Prostate gland (tissue), 2 donors: ENCODE data around the gene HSCB. TPM values are rescaled to one million over a fixed set of nuclear protein-coding genes. Genes with fewer than 3 reads are reported as not detected.

Source experiments
- DNase-seq: peaks from one replicate; pipeline ENCODE4 v3.0.0-alpha.2; 2019; ENCODE audit warnings: low spot score
- H3K27ac ChIP-seq, 2 donors: fragments of 200-600 bp; sonication (generic); 2 replicates each; pipeline ENCODE4 v1.5.1; 2017 to 2019
- H3K27me3 ChIP-seq: fragments of 200-600 bp; sonication (generic); replicated peaks from 2 replicates; pipeline ENCODE4 v1.5.1; 2019; ENCODE audit not compliant: insufficient read depth
- H3K36me3 ChIP-seq, 2 donors: fragments of 200-600 bp; sonication (generic); 1 replicate in 1 of 2; 2 replicates in 1 of 2; pipeline versions ENCODE4 v1.5.1 to v1.8.1; 2017 to 2019
- H3K4me1 ChIP-seq: fragments of 200-600 bp; sonication (generic); replicated peaks from 2 replicates; pipeline ENCODE4 v1.5.1; 2019
- H3K4me3 ChIP-seq, 2 donors: fragments of 200-600 bp; sonication (generic); 2 replicates each; pipeline ENCODE4 v1.5.1; 2017 to 2019
- H3K9me3 ChIP-seq: fragments of 200-600 bp; sonication (generic); 2 replicates; pipeline ENCODE4 v1.5.1; 2017
- CTCF ChIP-seq, 4 experiments: fragments of 200-600 bp in 2 of 4; fragments of 450-650 bp in 2 of 4; sonication (generic) in 2 of 4; IDR thresholded peaks; 1 replicate in 3 of 4; 2 replicates in 1 of 4; pipeline ENCODE4 v1.5.1; 2016 to 2019; ENCODE audit warnings: antibody characterized with exemption in 4 of 4, mild to moderate bottlenecking in 2 of 4, moderate library complexity in 2 of 4
- POLR2A ChIP-seq: fragments of 450-650 bp; IDR thresholded peaks from one replicate; pipeline ENCODE4 v1.6.1; 2016; ENCODE audit warnings: antibody characterized with exemption, mild to moderate bottlenecking
- POLR2AphosphoS5 ChIP-seq: sonication (generic); formaldehyde crosslinking; IDR thresholded peaks from one replicate; pipeline ENCODE4 v1.6.1; 2017; ENCODE audit warnings: antibody characterized with exemption
- WGBS: methylation state at CpG from one replicate; pipeline ENCODE4 v1.1.5; 2018; 5-methylcytosine and 5-hydroxymethylcytosine counted together
- intact Hi-C: fragments of 100-400 bp; cut with DNase I; formaldehyde crosslinking; loops from one replicate; pipeline ENCODE4 v1.14.2; 2022
- total RNA-seq, 2 donors: library from RNA; depleted of rRNA; stranded (reverse); fragments of >200 nt; gene quantifications; one replicate each; pipeline ENCODE4 v1.1.0, GENCODE V29; 2016

The HSCB gene
- total RNA-seq, 2 donors from 2014 or later: 27.9 to 39.5 TPM

- H3K4me1 ChIP-seq: no peaks in the 10 kb centered on the region
- no peak overlapping the region for H3K27ac ChIP-seq
- intact Hi-C loops: loop anchor here (10.0 kb wide), 1 partner anchor 109 kb away; no protein-coding TSS in a partner anchor
- no peak for DNase-seq
- H3K4me3 ChIP-seq: no peak overlapping the region
- H3K36me3 ChIP-seq: no peaks in the 10 kb centered on the region
- 85% methylated on average over 2 of the region's 2 CpGs for WGBS
- H3K27me3 ChIP-seq: no peaks in the 10 kb centered on the region
- TF ChIP-seq POLR2AphosphoS5 (no peak), CTCF (IDR thresholded peaks at IDR 0.05) (no peak), POLR2A (no peak)
- no peaks in the 10 kb centered on the region for H3K9me3 ChIP-seq
These were observed 27.7 kb upstream of the HSCB start for GRCh38 chr22:28714043-28714628.

- H3K4me1 ChIP-seq: no peaks in the 10 kb centered on the region
- intact Hi-C loops: loop anchor here (10.0 kb wide), 1 partner anchor 111 kb away; no protein-coding TSS in a partner anchor
- no peak overlapping the region for H3K4me3 ChIP-seq
- H3K27ac ChIP-seq: no peak overlapping the region
- H3K36me3 ChIP-seq: no peaks in the 10 kb centered on the region
- no peak for DNase-seq
- H3K9me3 ChIP-seq: no peaks in the 10 kb centered on the region
- TF ChIP-seq POLR2A (no peak), CTCF (IDR thresholded peaks at IDR 0.05) (no peak), POLR2AphosphoS5 (no peak)
- no peaks in the 10 kb centered on the region for H3K27me3 ChIP-seq
- 95% methylated on average over 7 of the region's 7 CpGs for WGBS
These were observed 26.2 kb upstream of the HSCB start for GRCh38 chr22:28715611-28716010.

GRCh38 chr22:28716686-28717085 lies 25.2 kb upstream of the HSCB start:
- Histone ChIP-seq H3K27ac (no peak overlapping the region), H3K4me3 (no peak overlapping the region), H3K27me3 (no peaks in the 10 kb centered on the region), H3K36me3 (no peaks in the 10 kb centered on the region), H3K9me3 (no peaks in the 10 kb centered on the region), H3K4me1 (no peaks in the 10 kb centered on the region)
- 99% methylated on average over 3 of the region's 3 CpGs for WGBS
- TF ChIP-seq POLR2A (no peak), CTCF (IDR thresholded peaks at IDR 0.05) (no peak), POLR2AphosphoS5 (no peak)
- DNase-seq: no peak
- intact Hi-C loops: loop anchor here (10.0 kb wide), 1 partner anchor 112 kb away; no protein-coding TSS in a partner anchor

- Histone ChIP-seq H3K36me3 (no peaks in the 10 kb centered on the region), H3K27me3 (no peaks in the 10 kb centered on the region), H3K4me1 (no peaks in the 10 kb centered on the region), H3K9me3 (no peaks in the 10 kb centered on the region), H3K4me3 (no peak overlapping the region), H3K27ac (no peak overlapping the region)
- TF ChIP-seq CTCF (IDR thresholded peaks at IDR 0.05): no peak
- intact Hi-C loops: loop anchor here (10.0 kb wide), 1 partner anchor 113 kb away; no protein-coding TSS in a partner anchor
- WGBS: 94% methylated on average over 3 of the region's 3 CpGs
- DNase-seq: no peak
These were observed 23.8 kb upstream of the HSCB start for GRCh38 chr22:28718044-28718443.

- Histone ChIP-seq H3K4me3 (no peak overlapping the region), H3K27ac (no peak overlapping the region), H3K27me3 (no peaks in the 10 kb centered on the region), H3K9me3 (no peaks in the 10 kb centered on the region), H3K36me3 (no peaks in the 10 kb centered on the region), H3K4me1 (no peaks in the 10 kb centered on the region)
- no peak for TF ChIP-seq CTCF (IDR thresholded peaks at IDR 0.05)
- no peak for TF ChIP-seq POLR2A
- no peak for TF ChIP-seq POLR2AphosphoS5
- intact Hi-C loops: no loop called here
- no peak for DNase-seq
- 100% methylated on average over 1 of the region's 1 CpG for WGBS
These were observed 13.8 kb upstream of the HSCB start for GRCh38 chr22:28728002-28728401.
